ENCODE results near the gene LARGE1.

DNA sequence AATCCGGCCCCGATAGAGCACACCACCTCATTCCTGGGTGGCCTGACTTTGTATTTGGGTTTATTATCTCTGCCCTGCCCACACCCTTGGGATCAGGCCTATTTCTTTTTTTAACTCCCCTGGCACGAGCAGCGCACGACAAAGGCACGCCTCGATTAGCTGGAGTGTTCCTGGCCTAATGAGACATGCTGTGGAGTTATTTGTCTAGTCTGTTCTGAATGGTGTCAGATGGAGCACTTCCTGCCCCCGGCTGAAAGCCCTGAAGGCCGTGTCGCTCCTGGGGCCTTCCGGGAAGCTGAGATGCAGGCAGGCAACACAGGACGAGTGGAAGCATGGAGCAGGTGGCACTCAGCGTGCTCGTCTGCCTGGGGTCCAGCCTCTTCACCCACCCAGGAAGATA lies 47.1 kb downstream of the LARGE1 start:
- TF ChIP-seq, protein P1, sequence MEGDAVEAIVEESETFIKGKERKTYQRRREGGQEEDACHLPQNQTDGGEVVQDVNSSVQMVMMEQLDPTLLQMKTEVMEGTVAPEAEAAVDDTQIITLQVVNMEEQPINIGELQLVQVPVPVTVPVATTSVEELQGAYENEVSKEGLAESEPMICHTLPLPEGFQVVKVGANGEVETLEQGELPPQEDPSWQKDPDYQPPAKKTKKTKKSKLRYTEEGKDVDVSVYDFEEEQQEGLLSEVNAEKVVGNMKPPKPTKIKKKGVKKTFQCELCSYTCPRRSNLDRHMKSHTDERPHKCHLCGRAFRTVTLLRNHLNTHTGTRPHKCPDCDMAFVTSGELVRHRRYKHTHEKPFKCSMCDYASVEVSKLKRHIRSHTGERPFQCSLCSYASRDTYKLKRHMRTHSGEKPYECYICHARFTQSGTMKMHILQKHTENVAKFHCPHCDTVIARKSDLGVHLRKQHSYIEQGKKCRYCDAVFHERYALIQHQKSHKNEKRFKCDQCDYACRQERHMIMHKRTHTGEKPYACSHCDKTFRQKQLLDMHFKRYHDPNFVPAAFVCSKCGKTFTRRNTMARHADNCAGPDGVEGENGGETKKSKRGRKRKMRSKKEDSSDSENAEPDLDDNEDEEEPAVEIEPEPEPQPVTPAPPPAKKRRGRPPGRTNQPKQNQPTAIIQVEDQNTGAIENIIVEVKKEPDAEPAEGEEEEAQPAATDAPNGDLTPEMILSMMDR (IDR thresholded peaks at IDR 0.05; ENCODE audit: borderline replicate concordance, extremely low read depth, low read length, poor library complexity, severe bottlenecking), result no peak
- no peak for TF ChIP-seq EZH2 (IDR thresholded peaks at IDR 0.05; ENCODE audit: borderline replicate concordance, low read depth, low read length, severe bottlenecking)

All from DND-41 (cell line).